G401.6 (cell line): Measurements from ENCODE around the gene HSPB9.

ENCODE experiments used
- FAIRE-seq: peaks from 2 replicates; lab custom pipeline; 2012; peaks lifted over from hg19 to GRCh38; lab: Jason Lieb, UNC

HSPB9 gene

DNA sequence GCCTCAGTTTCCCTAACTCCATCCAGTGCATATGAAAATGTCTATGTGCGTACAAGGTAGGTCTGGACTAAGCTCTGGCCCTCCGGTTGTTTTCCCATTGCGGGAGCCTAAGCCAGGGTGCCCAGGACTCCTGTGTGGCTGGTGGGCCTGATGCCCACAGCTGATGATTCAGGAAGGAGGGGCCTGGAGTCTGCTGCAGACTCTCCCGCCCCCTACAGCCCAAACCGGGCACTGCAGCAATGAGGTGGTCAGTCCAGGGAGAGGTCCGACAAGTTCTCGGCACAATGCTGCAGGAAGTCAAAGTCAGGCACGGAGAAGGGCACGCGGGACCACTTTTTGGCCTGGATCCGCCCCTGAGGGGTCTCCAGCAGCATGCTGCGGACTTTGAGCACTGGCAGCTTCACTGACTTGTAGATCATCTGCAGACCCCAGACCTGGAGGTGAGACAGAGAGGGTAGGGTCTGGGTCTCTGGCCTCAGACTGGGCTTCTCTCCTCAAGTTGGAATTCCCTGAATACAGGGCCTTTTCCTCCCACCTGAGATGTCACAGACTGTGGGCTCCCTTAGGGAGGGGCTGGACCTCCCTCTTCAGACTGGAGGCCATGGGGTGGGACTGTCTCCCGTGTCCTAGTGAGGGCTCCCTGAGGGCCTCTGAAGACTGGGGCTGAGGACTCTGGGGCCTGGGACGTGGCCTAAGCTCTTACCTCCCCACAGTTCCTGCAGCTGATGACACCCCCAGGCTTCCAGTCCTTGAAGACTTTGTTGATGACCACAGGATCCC is 20.9 kb upstream of the HSPB9 start:
- FAIRE-seq, result no peak

DNA sequence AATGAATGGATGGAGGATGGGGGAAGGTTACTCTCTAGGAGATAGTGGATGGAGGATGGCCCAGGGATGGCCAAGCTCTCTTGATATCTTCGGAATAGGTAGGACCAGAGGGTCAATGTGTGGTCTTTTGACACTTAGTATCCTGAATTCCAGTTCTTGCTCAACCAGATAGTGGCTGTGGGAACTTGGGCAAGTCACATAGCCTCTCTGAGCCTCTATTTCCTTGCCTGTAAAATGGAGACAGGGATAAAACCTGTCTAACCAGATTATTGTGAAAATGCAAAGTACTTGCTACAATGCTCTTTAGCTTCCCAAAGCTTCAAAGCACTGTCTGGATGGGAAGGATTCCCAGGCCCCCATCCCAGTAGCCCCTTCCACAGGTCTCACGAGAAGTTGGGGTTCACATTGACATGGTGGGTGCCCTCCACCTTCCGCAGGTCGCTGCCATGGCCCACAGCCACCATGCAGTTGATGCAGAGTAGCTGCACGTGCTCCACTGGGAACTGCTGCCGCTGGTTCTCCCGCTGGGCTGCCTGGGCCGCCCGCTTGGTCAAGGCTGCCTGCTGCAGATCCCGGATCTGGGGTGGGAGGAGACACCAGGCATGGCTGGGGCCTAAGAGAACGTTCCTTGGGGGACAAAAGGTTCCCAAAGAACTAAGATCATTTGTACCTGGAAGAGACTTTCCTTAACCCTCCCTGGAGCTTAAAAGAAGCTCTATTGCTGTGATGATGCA is 19.2 kb upstream of the HSPB9 start:
- no peak for FAIRE-seq

DNA sequence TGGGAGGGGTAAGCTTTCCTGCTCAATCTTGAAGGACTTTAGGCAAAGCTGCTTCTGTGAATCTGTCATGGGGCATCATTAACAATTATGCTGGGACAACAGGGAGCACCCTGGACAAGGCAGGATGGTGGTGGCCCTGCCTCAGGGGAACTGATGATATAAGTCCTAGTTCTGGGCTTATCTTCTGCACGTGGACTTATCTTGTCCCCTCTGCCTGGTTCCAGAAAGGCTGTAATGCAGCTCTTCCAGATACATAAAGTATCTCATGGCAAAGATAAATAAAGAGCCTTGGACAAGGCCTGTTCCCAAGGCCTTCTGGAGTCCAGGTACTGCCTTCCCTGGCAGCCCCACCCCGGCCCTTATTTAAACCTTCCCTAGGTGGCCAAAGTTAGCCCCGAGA is 18.3 kb upstream of the HSPB9 start:
- FAIRE-seq, result no peak

DNA sequence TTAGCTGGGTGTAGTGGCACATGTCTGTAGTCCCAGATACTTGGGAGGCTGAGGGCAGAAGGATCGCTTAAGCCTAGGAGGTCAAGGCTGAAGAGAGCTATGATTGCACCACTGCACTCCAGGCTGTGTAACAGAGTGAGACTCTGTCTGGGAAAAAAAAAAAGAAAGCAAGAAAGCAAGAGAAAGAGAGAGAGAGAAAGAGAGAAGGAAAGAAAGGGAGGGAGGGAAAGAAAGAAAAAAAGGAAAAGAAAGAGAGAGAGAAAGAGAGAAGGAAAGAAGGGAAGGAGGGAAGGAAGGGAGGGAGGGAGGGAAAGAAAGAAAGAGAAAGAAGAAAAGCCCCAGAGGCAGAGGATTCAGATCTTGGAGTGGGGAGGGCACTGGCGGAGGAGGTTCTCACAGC is 16.6 kb upstream of the HSPB9 start:
- no peak for FAIRE-seq

DNA sequence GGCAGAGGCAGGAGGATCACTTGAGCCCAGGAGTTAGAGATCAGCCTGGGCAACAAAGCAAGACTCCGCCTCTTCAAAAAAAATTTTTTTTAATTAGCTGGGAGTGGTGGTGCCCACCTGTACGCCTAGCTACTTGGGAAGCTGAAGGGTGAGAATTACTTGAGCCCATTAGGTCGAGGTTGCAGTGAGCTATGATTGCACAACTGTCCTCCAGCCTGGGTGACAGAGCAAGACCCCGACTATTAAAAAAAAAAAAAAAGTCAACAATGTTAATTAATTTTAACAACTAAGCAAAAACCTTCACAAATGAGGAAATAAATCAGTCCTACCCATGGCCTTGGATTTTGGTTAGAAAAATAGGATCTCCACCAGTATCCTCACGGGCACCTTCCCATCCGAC is 15.5 kb upstream of the HSPB9 start:
- FAIRE-seq, result no peak

DNA sequence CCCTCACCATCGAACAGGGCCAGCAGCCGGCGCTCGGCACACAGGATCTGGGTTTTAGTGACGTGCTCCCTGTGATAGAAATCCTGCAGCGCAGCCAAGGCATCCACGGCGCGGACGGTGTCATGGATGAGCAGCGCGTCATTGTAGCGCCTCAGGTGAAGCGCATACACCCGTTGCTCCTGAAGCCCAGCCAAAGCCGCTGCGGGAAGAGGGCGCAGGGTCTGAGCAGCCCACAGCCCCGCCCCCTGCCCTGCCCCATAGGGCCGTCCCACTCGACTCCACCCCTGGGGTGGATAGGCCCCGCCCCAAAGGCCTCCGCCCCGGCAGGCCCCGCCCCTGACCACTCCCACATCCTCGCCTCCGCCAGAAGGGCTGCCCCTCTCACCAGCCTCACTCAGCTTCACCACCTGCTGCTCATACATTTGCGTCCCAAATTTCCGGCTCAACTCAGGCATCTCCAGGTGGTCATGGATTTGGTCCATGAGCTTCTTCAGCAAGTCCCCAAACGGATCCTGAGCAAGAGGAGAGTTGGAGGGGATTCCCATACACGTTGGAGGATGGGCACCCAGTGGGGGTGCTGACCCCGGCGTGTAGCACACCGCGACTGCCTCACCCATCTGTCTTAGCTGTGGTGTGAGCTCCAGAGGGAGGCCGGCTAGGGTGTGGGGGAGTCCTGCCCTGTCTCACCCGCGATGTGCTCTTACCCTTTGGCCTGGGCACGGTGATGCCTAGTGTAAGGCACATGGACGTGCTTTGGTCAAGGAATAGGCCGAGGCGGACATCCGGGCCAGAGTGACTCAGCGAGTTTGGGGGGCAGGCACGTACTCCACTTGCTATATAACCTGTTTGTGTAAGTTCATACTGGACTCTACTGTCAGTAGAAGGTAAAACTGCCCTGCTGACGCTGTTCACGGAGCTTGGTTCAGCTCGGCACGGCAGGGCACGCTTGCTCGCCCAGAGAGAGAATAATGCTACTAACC is 14.7 kb upstream of the HSPB9 start:
- no peak for FAIRE-seq

DNA sequence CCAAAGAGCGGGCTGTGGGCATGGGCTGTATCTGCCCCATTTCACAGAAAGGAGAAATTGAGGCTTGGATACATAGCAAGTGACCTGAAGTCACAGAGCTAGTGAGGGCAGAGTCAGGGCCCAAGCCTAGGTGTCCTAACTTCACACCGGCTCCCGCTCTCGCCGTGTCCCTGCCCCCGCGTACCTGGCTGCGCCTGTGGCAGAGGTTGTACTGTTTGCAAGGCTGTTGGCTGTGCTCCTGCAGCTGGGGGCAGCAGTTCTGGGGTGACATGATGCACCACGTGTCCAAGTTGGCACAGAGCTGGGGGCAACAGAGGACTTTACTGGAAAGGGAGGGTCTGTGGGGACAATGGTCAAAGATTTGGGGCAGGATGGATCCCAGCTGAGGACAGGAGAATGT is 13.5 kb upstream of the HSPB9 start:
- no peak for FAIRE-seq

DNA sequence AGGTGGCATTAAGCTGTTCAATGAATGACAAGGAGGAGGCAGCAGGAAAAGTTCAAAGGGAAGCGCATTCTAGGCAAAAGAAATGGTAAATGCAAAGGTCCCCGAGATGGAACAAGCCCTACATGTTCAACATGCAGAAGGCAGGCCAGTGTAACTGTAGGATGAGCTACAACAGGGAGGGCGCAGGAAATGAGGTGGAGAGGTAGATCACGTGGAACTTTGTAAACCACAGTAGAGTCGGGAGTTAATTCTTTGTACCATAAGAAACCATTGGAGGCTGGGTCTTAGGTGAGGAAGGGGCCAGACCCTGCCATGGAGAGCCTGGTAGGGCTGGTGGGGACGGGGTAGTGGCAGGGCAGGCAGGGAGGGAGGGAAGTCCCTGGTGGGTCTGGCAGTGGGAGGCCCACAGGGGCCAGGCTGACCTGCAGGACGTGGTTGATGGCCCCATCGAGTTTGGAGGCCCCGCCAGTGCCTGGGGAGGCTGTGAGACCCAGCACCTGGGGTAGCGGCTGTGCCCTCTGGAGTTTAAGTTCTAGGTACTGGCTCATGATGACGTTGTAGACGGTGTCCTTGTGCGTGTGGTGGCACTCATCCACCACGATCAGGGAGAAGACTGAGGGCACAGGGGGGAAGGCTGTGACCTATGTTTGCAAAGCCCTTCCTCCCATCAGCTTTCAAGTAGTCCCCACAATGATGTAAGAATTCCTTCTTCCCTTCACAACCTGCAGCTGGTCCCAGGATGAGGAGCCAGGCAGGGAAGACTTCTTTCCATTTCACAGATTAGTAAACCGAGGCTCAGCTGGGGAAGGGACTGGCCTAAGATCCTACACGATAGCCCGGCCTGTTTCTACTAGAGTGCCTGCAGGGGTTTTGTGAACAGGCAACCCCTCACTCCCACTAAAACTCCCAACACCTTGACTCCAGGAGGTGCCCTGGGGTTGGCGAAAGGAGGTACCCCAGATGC is 12.0 kb upstream of the HSPB9 start:
- FAIRE-seq, result no peak

DNA sequence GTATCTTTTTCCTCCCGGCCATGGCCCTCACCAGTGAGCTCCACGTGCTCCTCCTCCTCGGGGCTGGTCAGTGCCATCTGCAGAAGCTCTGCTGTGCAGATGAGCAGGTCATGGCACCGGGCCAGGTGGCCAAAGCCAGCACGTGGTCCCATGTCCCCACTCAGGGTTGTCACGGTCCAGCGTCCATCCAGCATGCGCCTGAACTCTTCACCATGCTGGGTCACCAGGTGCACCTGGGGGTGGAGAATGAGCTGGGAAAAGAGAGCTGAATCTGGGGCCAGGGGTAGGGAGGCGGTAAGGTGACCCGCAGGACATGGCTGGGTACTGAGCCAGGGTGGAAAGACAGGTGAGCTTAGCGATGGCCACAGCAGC is 11.4 kb upstream of the HSPB9 start:
- FAIRE-seq, result no peak

DNA sequence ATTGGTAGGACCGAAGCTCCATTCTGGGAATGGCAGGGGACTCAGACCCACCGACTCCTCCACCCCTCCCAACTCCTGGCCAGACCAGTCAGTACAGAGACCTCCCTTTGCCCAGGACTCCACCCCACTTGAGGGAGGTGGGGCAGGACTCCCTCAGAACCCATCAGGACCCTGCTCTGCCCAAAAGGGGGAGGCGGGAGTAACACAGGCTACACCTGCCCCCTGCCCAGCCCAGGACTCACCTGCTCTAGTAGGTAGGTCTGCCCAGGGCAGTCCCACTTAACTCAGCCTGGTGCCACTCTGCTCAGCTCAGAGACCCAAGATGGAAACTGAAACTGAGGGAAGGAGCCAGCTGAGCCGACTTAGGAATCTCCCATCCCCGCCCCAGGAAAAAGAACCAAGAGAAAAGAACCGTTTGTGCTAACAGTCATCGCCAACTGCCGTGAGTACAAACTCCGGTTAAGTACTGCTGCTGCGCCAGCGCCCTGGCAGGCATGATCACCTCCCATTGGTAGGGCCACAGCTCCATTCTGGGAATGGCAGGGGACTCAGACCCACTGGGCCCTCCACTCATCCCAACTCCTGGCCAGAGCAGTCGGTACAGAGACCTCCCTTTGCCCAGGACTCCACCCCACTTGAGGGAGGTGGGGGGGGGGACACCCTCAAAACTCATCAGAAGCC is 10.6 kb upstream of the HSPB9 start:
- FAIRE-seq, result no peak

DNA sequence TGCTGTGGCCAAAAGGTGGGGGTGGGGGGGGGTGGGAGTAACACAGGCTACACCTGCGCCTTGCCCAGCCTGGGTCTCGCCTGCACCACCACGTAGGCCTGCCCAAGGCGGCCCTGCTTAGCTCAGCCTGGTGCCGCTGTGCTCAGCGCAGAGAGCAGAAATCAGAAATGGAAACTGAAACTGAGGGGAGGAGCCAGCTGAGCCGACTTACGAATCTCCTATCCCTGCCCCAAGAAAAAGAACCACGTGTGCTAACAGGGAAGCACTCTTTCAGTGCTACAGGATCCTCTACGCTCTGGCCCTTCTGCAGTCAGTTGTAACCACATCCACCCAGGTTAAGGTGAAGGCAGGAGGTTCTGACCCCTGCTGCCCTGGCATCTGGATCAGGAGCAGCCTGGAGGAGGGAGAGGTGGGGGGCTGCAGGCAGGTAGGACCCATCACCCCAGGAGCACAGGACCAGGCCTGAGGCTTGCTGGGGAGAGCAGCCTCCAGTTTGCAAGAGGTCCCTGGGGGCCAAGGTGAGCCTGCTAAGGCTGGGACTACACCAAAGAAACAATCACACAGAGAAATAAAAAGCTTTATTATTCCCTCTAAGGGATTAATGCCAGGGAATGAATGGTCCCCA is 9.9 kb upstream of the HSPB9 start, which contains the start of gene DHX58:
TSS of gene DHX58 (minus strand) at position 163 of the 625 bp plus-strand sequence. CDS start 822 bp downstream, outside the sequence.
- peak; percentile 94 for FAIRE-seq

DNA sequence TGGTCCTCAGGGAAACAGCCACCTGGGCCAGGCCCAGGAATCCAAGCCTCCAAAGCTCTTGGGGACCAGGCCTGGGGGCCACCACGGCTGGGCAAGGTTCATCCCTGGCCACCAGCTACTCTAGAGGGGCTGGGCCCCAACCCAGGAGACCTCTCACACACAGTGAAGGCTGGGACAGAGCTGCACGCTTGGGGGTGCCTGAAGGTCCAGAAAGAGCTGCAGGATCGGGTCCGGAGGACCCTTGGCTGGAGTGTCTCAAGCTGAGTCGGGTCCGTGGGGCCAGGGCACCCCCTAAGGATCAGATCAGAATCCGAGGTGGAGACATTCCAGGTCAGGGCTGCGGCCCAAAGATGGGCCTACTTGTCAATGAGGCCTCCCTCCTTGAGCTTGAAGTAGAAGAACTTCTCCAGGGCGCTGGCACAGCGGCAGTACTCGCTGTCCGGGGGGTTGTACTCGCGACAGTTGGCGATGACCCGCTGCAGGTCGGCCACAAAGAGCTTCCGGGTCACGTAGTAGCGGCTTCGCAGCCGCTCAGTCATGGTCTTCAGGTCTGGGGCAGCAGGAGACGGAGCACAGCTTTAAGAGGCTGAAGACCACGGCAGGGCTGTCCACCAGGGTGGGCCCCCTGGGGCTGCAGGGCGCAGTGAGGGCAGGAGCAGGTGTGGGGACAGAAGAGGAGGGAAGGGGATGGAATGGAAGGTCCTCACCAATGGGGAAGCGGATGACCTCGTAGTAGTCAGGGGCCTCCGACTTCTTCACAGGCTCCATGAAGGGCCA is 9.1 kb upstream of the HSPB9 start:
- FAIRE-seq, result no peak

DNA sequence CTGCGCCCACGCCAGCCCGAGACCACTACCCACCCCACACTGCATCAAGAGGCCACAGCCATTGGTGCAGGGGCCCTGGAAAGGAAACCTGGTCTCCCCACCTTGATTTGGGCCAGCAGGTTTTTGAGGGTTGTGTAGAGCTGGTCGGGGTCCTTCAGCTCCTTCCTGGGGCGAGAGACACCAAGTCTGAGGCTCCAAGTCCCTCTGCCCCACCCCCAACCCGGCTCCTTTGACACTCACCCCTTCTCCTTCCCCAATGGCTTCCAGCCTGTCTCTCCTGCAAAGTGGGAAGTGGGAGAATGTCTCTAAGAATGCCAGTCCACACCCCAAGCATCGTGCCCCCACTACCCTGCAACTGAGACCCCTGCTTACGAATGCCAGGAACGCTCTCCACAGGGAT is 8.5 kb upstream of the HSPB9 start:
- no peak for FAIRE-seq

DNA sequence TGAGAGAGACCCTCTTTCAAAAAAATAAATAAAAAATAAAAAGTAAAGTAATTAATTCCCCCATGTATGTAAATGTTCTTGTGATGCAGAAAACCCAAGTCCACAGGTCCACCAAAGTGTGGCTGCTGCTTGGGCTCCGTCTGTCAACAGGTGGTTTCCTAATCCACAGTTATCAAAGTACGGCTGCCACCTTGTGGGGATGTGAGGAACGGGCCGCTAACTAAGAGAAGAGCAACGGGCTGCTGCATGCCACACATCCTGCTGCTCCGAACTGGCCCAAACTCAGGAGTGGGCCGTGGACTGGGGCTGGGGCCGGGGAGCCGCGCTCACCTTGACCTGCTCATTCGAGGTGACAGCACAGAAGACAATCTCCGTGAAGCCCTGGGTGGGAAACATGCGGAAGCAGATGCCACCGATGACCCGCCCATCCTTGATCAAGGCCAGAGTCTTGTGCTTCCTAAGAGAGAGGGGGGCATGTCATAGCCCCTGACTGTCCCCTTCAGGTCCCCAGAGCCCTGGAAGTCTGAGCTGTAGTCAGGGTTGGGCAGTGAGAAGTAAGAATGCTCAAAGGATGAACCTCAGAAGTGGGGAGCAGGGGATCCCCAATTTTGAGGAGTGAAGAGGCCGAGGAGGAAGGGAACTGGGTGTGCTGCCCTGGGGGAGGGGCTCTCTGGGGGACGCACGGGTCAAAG is 5.8 kb upstream of the HSPB9 start:
- FAIRE-seq, result peak; percentile 84

DNA sequence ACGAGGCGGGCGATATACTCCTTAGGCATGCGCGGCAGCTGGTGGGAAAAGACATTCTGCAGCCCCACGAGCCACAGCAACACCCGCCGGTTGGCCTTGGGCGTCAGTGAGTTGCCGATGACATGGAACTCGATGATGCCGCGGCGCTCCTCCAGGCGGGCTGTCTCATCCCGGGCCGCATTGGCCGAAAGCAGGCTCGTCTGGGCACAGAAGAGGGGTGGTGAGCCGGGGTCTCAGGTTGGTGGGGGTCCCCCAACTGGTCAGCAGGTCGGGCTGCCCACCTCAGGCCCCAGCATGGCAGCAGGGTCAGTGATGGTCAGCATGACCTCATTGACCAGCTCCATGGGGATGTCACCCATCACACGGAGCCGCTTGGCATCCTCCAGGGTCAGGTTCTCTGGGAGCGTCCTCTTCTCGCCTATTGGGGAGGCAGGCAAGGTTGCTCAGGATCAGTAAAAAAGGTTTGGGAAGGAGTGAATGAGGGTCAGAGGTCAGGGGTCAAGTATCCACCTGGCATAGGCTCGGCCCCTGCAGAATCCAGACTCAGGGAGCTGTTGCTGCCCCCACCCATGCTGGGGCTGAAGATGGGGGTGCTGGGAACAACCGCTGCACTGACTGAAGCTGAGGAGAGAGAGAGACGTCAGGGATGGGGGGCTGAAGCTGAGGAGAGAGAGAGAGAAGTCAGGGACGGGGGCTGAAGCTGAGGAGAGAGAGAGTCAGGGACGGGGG is 5.0 kb upstream of the HSPB9 start:
- no peak for FAIRE-seq

DNA sequence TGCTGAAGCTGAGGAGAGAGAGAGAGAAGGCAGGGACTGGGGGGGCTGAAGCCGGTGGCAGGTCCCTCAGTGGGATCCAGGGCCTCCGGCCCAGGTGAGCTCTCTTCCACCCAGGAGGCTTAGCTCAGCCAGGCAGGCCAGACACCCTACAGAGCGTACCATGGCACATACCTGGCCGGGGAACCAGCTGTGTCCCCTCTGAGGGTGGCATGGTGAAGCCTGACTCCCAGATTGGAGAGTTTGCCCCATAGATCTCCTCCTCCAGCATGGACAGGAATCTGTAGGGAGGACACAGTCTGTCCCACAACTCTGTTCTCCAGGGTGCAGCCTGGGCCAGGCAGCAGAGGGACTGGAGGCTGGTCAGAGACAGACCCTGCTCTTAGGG is 4.5 kb upstream of the HSPB9 start:
- FAIRE-seq, result no peak

DNA sequence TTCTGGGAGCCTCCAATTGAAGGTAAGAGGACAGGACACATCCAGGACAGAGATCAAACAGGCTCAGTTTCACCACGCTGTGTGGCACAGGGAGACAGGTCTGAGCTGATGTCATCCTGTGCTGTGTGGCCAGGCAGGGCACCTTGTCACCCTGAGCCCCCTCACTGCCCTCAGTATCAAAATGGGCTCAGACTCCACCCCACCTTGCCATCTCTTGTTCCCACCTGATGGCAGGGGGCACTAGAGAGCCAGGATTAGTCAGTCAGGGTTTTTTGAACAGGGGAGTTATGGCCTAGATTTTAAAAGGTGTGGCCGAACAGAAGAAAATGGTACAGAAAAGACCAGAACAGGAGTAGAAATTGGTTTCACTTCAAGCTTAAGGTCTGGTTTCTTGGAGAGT is 4.1 kb upstream of the HSPB9 start:
- peak; percentile 83 for FAIRE-seq

DNA sequence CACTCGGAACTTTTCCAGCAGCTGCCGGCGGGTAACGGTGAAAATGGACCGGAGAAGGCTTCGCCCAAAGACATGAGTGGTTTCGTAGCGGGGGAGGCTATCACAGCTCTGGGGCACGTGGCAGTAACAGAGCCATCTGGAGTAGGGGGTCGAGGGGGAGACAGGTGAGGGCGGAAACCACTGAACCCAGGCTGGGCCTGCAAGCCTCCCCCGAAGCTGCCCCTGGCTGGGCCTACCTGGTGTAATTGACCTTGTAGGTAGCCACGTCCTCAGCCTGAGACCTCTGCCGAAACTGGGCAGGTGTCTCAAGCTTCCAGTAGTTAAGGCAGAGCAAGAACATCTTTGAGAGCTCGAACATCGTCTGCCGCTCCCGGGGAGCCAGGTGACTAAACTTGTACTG is 3.3 kb upstream of the HSPB9 start:
- FAIRE-seq, result no peak
